Stimulated activated CD8-positive, alpha-beta memory T cell treated with anti-CD3 and anti-CD28 coated beads, Interleukin-2, amount 100 ng/mL, for 48 hours (primary cell): ENCODE data around the gene VAV1.
"Not testable (repeated sequence)": the region's sequence is repeated elsewhere in the genome, so short reads cannot be mapped to it uniquely, and the experiment has no call there.

ENCODE experiments used
- DNase-seq, 2 donors: peaks; one replicate each; pipeline ENCODE4 v3.0.0-alpha.2; 2020; ENCODE audit warnings: low read depth in 2 of 2

VAV1 gene

DNA sequence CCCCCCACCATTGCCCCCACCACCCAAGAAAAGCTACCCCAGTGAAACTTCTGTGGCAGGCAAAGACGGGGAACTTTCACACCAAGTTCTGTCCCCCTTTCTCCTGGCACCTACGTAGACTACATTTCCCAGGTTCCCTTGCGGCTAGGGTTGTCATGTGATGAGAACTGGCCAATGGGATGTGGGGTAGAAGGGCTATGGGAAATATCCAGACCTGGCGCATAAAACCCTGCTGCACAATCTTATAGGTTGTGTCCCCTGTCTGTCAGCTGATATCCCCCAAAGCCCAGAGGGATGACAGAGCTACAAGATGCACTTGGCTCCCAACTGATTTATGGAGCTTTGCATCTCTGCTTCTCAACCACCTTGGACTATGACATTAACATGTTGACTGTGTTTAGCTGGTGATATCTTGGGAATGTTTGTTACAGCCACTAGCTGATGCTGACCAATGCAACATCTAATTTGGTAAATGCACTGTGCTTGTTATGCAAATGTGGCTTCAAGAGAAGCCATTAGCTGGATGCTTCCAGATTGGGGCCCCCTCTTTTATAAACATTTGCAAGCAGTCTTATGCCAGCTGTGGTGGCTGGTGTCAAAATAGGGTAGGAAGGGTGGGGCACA lies 11.3 kb upstream of the VAV1 start:
- DNase-seq = no peak

DNA sequence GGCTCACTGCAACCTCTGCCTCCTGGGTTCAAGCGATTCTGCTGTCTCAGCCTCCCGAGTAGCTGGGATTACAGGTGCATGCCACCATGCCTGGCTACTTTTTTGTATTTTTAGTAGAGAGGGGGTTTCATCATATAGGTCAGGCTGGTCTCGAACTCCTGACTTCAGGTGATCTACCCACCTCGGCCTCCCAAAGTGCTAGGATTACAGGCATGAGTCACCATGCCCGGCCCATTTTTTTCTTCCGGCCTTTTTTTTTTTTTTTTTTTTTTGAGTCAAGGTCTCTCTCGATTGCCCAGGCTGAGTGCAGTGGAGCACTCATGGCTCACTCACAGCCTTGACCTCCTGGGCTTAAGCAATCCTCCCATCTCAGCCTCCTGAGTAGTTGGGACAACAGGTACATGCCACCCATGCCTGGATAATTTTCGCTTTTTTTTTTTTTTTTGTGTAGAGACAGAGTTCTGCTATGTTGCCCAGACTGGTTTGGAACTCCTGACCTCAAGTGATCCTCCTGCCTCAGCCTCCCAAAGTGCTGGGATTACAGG lies 10.2 kb upstream of the VAV1 start:
- DNase-seq = not testable (repeated sequence)

DNA sequence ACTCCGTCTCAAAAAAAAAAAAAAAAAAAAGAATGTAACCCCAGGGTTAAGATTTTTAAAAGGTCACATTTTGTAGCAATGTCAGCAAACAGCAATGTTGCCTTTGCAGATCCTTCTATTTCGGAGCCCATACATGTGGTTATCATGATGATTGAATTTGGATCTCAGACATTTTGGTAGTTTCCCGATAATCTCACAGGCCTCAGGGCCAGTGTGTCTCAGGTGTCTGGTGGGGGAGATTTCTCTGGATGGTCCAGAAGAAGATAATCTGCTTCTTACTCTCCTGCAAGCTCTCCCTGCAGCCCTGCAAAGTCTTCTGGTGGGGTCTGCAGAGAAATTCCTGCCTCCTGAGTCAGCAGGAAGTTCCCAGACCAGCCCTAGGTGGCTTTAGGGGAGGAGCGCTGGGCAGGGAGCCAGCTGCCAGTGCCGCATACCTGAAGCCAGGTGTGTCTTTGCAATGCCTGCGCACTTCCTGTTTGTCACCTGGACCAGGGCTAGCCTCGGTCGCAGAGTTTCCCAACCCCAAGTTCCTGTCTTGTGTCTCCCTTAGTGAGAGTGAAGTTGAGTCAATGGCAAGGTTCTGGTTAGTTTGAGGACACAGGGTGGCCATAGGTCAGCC lies 6.7 kb upstream of the VAV1 start:
- DNase-seq = no peak

DNA sequence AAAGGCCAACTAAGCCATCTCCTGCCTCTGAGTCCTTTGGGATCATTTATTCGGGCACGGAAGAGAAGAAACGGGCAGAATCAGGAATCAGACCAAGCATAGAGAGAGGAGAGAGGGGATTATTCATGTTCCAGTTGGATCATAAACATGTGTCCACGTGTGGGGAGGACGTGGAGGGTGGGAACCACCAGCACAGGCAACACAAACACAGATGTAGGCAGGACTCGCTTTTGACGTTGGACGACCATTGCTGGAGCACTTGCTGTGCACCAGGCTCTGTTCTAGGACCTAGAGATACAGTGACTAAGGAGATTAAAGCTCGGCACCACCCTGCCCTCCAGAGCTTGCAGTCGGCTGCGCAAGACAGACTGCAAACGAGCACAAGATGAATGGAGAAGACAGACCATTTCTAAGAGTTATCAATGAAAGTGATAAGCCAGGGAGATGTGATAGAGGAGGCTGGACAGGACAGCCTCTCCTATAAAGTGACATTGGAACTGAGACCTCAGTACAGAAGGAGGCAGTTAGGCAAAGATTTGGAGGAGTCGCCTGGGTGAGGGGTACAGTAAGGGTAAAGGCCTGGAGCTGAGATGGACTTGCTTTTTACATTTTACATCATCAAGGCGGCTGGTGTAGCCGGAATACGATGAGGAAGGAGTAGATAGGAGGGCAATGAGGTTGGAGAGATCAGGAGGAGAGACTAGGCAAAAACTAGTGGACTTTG lies 6.0 kb upstream of the VAV1 start:
- no peak for DNase-seq

DNA sequence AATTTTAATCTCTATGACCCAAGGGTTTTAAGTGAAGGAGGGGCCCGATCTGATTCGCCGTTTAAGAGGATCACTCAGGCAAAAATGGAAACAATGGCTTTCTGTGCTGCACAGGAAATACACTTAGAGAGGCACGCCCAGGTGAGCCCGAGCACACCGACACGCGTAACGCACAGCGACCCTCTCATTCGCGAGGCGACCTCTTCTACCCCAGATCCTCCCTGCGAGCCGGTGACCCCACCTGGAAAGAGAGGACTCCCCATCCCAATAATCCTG lies 5.5 kb upstream of the VAV1 start:
- DNase-seq = no peak

DNA sequence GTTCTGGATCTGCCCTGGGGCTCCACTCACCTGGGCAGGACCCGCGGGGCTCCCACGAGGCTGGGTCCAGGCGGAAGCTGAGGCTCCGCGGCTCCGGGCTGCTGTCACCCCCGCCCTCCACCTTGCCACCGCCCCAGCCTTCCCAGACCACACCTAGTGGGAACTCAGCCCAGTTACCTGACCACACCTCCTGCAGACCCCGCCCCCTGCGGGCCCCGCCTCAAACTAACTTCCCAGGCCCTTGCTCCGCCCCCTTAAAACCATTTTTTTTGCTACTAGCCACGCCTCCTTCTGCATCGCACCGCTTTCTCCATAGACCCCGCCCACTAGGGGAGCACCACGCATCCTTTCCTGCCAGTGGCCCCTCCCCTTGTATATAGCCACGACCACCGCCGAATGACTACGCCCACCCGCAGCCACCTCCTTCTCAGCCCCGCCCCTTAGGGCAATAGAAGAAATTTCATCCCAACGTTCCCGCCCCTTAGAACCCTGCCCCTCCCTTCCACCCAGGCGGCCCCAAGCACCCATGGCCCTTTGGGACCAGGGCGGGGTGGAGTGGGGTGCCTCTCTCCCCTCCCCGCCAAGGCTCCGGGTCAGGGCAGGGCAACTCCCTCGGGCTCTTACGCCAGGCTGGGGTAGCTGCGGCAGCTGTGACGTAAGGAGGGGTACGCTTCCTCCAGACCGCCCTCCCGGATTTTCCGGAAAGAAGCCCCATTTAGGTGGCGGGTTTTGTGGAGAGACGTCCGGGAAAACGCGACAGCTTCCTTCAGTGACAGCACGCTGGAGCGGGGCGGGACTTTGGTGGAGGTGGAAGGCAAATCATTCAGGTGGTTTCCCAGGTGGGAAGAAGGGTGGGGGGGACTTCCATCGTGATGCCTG lies 4.9 kb upstream of the VAV1 start, which contains the start of gene SH2D3A:
Gene SH2D3A (minus strand): TSS at position 79 of the 879 bp plus-strand sequence. CDS start 3,687 bp downstream, outside the sequence.
- peak; percentile 82 to 90 for DNase-seq

DNA sequence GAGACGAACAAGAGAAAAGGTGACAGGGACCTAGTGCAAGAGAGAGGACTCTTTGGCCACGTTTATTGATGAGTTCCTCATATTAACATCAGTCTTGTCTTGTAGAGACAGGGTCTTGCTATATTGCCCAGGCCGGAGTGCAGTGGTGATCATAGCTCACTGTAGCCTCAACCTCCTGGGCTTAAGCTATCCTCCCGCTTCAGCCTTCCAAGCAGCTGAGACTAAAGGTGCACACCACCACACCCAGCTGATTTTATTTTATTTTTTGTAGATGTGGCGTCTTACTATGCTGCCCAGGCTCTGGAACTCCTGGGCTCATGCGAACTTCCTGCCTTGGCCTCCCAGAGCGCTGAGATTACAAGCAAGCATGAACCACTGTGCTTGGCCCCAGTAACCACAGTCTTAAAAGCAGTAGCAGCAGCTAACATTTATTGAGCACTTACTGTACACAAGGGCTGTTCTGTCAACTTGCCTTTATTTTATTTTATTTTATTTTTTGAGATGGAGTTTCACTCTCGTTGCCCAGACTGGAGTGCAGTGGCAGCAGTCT lies 4.2 kb upstream of the VAV1 start:
- DNase-seq = no peak

DNA sequence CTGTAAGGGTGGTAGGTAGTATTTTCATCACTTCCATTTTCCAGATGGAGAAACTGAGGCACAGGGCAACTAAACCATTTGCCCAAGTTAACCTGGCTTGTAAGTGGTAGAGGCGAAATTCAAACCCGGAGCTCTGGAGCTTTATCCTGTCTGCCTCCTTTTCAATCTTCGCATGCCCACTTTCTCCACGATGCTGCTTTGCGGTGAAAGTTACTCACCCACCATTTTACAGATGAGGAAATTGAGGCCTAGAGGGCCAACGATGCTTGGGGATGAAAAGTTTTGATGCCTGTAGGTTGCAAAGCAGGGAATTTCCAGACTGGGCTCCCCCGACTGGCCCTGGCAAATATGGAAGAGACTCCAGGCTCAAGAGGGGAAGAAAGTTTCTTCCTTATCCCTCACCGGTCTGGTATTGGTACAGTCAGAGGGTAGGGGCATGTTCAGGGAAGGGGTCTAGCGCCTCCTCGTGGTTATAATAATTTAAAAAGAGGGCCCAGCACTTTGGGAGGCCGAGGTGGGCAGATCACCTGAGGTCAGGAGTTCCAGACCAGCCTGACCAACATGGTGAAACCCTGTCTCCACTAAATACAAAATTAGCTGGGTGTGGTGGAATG lies 3.4 kb upstream of the VAV1 start:
- no peak for DNase-seq

DNA sequence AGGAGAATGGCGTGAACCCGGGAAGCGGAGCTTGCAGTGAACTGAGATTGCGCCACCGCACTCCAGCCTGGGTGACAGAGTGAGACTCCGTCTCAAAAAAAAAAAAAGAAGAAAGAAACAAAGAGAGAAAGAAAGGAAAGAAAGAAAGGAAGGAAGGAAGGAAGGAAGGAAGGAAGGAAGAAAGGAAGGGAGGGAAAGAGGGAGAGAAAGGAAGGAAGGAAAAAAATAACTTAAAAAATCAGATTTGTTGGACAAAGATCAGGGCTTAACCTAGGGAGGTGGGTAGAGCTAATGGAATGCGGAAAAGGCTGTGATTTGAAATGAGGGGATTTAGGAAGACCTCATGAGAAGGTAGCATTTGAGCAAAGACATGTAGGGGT lies 870 bp upstream of the VAV1 start:
- not testable (repeated sequence) for DNase-seq

DNA sequence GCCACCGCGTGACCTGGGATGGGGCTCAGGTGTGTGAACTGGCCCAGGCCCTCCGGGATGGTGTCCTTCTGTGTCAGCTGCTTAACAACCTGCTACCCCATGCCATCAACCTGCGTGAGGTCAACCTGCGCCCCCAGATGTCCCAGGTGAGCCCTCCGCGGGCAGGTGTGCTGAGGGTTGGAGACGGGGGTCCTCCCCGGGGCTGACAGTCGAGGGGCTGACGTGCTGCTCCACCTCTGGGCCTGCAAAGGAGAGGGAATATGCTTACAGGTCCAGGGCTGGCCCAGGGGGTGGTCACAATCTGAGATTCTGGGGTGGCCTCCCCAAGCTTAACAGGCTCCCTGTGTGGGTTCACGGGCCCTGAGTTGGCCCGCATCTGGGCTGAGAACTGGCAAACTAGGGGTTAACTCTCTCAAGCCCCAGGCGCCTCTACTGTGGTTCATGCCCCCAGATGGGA lies 386 bp downstream of the VAV1 start:
- no peak for DNase-seq

DNA sequence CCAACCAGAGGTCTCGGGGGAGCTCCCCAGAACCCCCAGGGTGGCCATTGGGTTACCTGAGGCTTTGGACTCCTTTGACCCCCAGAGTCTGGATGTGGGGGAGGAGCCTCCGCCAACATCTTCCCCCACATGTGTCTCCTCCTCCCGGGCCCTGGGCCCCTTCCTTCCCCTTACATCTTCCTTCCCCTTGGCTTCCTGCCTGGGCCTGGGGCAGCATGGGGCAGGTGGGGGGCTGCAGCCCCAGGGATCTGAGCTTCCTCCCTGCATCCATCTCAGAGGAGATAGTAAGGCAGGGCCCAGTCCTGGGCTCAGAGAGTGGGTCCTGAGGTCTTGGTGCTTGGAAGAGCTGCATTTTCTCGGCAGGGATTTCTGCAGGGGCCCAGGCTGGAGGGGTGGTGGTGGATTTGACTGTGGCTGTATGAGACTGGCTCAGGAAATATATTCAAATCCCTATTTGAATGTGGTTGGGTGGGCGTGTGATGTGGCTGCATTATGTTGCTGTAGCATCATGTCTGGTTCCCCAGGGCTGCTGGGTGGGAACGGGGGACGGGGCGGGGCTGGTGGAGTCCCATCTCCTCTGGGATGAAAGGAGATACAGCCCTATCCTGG lies 919 bp downstream of the VAV1 start:
- DNase-seq = peak; percentile 50 to 59

DNA sequence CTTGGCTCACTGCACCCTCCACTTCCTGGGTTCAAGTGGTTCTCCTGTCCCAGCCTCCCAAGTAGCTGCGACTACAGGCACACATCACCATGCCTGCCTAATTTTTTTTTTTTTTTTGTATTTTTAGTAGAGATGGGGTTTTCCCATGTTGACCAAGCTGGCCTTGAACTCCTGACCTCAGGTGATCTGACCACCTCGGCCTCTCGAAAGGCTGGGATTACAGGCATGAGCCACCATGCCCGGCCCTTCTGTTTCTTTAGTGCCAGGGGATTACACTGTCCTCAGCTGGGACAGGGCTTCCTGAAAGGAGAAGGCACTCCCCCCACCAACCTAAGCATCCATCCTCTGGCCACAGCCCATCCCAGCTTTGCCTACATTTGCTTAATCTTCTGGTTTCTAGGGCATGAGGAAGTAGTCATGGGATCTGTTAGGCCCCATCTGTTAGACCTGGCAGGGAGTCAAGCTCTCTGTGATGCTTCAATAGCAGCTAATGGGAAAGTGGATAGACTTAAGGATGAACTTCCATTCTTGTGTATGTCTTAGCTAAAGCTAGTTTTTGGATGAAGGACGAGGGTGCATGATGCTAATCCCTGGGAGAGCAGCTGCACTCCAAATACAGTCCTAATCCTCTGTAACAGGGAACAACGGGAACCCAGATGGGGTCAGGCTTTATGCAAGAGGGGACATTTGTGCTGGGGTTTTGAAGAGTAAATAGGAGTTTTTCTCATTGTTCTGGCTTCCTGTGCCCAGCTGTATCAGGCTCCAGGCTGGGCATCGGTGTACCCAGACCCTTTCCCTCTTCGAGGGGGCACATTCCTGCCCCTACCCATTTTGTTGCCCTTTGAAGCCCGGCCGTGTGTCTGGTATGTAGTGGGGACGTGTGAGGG lies 2.6 kb downstream of the VAV1 start:
- DNase-seq = no peak

DNA sequence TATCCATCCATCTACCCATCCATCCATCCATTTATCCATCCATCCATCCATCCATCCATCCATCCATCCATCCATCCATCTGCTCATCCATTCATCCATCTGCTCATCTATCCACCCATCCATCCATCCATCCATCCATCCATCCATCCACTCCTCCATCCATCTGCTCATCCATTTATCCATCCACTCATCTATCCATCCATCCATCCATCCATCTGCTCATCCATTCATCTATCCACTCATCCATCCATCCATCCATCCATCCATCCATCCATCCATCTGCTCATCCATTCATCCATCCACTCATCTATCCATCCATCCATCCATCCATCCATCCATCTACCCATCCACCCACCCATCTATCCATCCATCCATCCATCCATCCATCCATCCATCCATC lies 3.5 kb downstream of the VAV1 start:
- not testable (repeated sequence) for DNase-seq

DNA sequence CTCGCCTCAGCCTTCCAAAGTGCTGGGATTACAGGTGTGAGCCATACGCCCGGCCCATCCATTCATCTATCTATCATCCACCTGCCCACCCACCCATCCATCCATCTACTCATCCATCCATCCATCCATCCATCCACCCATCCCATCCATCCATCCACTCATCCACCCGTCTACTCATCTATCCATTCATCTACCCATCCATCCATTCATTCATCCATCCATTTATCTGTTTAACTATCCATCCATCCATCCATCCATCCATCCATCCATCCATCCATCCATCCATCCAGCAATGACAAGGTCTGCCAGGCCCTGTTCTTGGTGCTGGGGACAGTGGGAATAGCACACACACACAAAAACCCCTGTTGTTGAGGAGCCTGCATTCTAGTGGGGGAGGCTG lies 4.5 kb downstream of the VAV1 start:
- no peak for DNase-seq

DNA sequence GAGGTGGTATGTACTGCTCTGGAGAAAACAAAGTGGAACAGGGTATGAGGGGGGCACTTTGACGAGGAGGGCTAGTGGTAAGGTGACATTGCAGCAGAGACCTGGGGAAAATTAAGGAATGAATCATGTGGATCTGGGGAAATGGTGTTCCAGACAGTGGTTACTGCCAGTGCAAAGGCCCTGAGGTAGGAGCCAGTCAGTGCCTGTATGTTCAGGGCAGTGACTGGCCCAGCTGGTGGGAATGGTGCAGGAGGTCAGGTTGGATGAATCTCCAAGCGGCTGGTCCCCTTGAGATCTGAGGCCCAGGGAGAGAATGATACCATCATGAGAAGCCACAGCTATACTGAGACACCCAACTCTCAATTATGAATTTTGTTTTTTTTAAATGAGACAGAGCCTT lies 4.9 kb downstream of the VAV1 start:
- no peak for DNase-seq

DNA sequence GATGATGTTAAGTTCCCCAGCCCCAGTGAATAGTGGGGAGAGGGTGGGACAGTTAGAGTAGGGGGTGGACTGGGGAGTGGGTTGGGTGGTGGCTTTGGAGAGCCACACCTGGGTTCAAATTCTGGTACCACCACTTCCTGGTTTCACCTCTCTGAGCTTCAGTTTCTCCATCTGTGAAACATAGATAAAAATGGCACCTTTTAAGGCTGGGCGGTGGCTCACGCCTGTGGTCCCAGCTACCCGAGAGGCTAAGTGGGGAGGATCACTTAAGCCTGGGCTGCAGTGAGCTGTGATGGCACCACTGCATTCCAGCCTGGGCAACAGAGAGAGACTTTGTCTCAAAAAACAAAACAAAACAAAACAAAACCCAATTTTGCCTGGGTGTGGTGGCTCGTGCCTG lies 5.9 kb downstream of the VAV1 start:
- DNase-seq = no peak

DNA sequence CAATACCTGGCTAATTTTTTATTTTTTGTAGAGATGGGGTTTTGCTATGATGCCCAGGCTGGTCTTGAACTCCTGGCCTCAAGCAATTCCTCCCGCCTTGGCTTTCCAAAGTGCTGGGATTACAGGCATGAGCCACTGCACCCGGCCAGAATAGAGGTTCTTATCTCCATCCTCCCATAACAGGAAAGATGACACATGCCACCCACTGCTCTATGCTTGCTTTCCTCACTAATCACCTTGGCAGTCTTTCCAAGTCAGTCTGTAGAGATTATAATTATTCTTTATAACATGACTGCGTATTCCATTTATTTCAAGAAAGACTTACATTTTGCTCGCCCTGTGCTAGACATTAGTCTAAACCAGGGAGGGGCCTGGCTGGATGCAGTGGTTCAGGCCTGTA lies 6.7 kb downstream of the VAV1 start:
- no peak for DNase-seq

DNA sequence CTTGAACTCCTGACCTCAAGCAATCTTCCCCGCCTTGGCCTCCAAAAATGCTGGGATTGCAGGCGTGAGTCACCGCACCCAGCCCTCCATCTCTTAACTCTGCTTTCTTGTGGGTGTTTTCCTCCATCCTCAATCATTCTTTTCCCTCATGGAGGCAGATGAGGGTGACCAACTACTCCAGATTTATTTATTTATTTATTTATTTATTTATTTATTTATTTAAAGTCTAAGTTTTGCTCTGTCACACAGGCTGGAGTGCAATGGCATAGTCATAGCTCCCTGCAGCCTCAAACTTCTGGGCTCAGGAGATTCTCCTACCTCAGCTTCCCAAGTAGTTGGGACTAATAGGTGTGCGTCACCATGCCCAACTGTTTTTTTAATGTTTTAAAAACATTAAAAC lies 14.9 kb downstream of the VAV1 start:
- no peak for DNase-seq

DNA sequence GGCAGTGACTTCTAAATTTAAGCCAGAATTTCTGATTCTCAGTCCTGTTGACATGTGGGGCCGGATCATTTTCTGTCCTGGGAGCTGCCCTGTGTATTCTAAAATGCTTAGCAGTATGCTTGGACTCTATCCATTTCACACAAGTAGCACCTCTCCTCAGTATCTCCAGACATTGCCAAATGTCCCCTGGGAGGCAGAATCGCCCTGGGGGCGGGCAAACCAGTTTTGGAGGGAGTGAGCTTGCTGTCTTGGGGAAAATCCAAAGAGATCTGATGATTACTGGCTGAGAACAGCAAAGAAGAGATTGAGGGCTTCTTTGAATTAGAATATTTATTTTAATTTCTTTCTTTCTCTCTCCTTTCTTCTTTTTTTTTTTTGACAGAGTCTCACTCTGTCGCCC lies 16.4 kb downstream of the VAV1 start:
- no peak for DNase-seq
